ENCODE results near the gene ZGPAT.

- TF ChIP-seq CTCF (conservative IDR thresholded peaks at IDR 0.05) = no peak
- TF ChIP-seq EZH2 (IDR thresholded peaks at IDR 0.05; ENCODE audit: low read depth) = no peak
Observed at GRCh38 chr20:63765902-63766301, 58.1 kb downstream of the ZGPAT start.
